Ovary (tissue), 9 donors: Measurements from ENCODE around the gene ZNF682. TPM values are rescaled to one million over a fixed set of nuclear protein-coding genes. Genes with fewer than 3 reads are reported as not detected.
"Not testable (repeated sequence)": the region's sequence is repeated elsewhere in the genome, so short reads cannot be mapped to it uniquely, and the experiment has no call there.

ENCODE experiments used
- DNase-seq, 5 donors: peaks; one replicate each; pipeline ENCODE4 v3.0.0-alpha.2; 2019 to 2020
- H3K27ac ChIP-seq, 2 donors: fragments of 200-600 bp; one replicate each; pipeline versions ENCODE4 v1.5.1 to v1.8.0; 2019 to 2022
- H3K27me3 ChIP-seq: fragments of 200-600 bp; one replicate; pipeline ENCODE4 v1.8.0; 2022
- H3K36me3 ChIP-seq: fragments of 200-600 bp; sonication (generic); one replicate; pipeline ENCODE4 v1.5.1; 2019
- H3K4me1 ChIP-seq: one replicate; pipeline ENCODE4 v1.8.1; 2013; ENCODE audit warnings: mild to moderate bottlenecking, moderate library complexity; ENCODE audit not compliant: insufficient read depth
- H3K4me3 ChIP-seq: fragments of 200-600 bp; sonication (generic); one replicate; pipeline ENCODE4 v1.5.1; 2017
- H3K9me3 ChIP-seq, 2 donors: fragments of 200-600 bp in 1 of 2; sonication (generic) in 1 of 2; one replicate each; pipeline versions ENCODE4 v1.5.1 to v1.8.1; 2013 to 2019; ENCODE audit warnings: mild to moderate bottlenecking in 1 of 2, moderate library complexity in 1 of 2
- CTCF ChIP-seq, 3 donors: fragments of 450-650 bp in 2 of 3; fragments of 200-600 bp in 1 of 3; IDR thresholded peaks; one replicate each; pipeline versions ENCODE4 v1.5.1 to v1.8.0; 2016 to 2022; ENCODE audit warnings: antibody characterized with exemption in 3 of 3, mild to moderate bottlenecking in 1 of 3
- EP300 ChIP-seq: sonication (generic); formaldehyde crosslinking; IDR thresholded peaks from one replicate; pipeline ENCODE4 v1.6.1; 2017; ENCODE audit warnings: antibody characterized with exemption
- POLR2A ChIP-seq: fragments of 450-650 bp; IDR thresholded peaks from one replicate; pipeline ENCODE4 v1.6.1; 2017; ENCODE audit warnings: antibody characterized with exemption, mild to moderate bottlenecking, moderate library complexity
- WGBS, 3 donors: extraction: QIAGEN DNeasy Blood & Tissue Kit in 1 of 3; methylation state at CpG; one replicate each; pipeline versions ENCODE4 v1.1.5 to v1.1.7; 2013 to 2017; 5-methylcytosine and 5-hydroxymethylcytosine counted together
- intact Hi-C, 4 donors: fragments of 100-400 bp; cut with DNase I; formaldehyde crosslinking; loops; one replicate each; pipeline versions ENCODE4 v1.11.0 to v1.15.1; 2022 to 2023
- polyA plus RNA-seq, 2 donors: library from polyadenylated mRNA; stranded (reverse); fragments of 200-250 nt in 1 of 2; fragments of 350-450 nt in 1 of 2; fragmentation: Illumina TruSeq in 1 of 2; extraction: RNeasy Lipid Tissue Mini Kit (QIAGEN cat#74804) in 1 of 2; gene quantifications; one replicate each; pipeline ENCODE4 v1.2.3, GENCODE V29; 2013 to 2014
- total RNA-seq, 7 donors: library from RNA; depleted of rRNA in 2 of 7; stranded (reverse); fragments of >200 nt in 2 of 7; fragmentation: NEBNext Ultra II Directional in 3 of 7; extraction: Animal tissue kit (Norgen Biotek cat#: 25700) in 3 of 7; gene quantifications; one replicate each; pipeline versions ENCODE4 v1.1.0 to v1.2.4, GENCODE V29; 2016 to 2023
- donor health status: DM: no; HTN: no; CAD: no; lungs with moderate emphysema.
- donor health status: DM: no; HTN: no; CAD: no.
- donor health status: Bipolar disorder and iron deficiency.
- donor health status: DM: yes; HTN: yes; CAD: no.
- donor health status: DM: no; HTN: no; CAD: no.
- donor health status: DM: yes; HTN: yes; CAD: no.

Gene ZNF682
- total and polyA plus RNA-seq, 9 donors = 1.4 to 7.6 (median 3.6) TPM

GRCh38 chr19:20005741-20006140 lies 33.6 kb downstream of the ZNF682 start:
- Histone ChIP-seq H3K4me1 (no peaks in the 10 kb centered on the region), H3K27me3 (no peaks in the 10 kb centered on the region), H3K27ac (no peak overlapping the region), H3K36me3 (no peaks in the 10 kb centered on the region), H3K9me3 (peaks cover 0 to 5% of the 10 kb centered on the region in 2 donors), H3K4me3 (no peak overlapping the region)
- DNase-seq = no peak
- 85 to 92% (median 87%) methylated on average over 2 of the region's 2 CpGs for WGBS, 3 donors
- intact Hi-C loops = no loop called here
- TF ChIP-seq POLR2A (no peak), EP300 (no peak), CTCF (IDR thresholded peaks at IDR 0.05) (no peak)

- TF ChIP-seq POLR2A (no peak), CTCF (IDR thresholded peaks at IDR 0.05) (peak in 1 of 3 donors; percentile 13), EP300 (no peak)
- Histone ChIP-seq H3K4me3 (no peak overlapping the region), H3K9me3 (no peaks in the 10 kb centered on the region), H3K4me1 (no peaks in the 10 kb centered on the region), H3K27me3 (no peaks in the 10 kb centered on the region), H3K36me3 (no peaks in the 10 kb centered on the region), H3K27ac (no peak overlapping the region)
- intact Hi-C loops = no loop called here
- peak in 1 of 5 donors; percentile 21 for DNase-seq
- WGBS, 3 donors = 46 to 53% (median 51%) methylated on average over 7 of the region's 7 CpGs
Measured at GRCh38 chr19:19997656-19998268, 41.5 kb downstream of the ZNF682 start.

GRCh38 chr19:19966862-19967261 lies 72.4 kb downstream of the ZNF682 start:
- no peak for DNase-seq
- intact Hi-C loops = no loop called here
- no peaks in the 10 kb centered on the region for H3K4me1 ChIP-seq
- WGBS, 3 donors = 76 to 86% (median 82%) methylated on average over 4 of the region's 4 CpGs
- H3K9me3 ChIP-seq = no peaks in the 10 kb centered on the region
- no peak overlapping the region for H3K4me3 ChIP-seq
- no peak overlapping the region for H3K27ac ChIP-seq
- no peaks in the 10 kb centered on the region for H3K27me3 ChIP-seq
- no peaks in the 10 kb centered on the region for H3K36me3 ChIP-seq
- TF ChIP-seq CTCF (IDR thresholded peaks at IDR 0.05) = no peak
- no peak for TF ChIP-seq EP300
- TF ChIP-seq POLR2A = no peak

DNA sequence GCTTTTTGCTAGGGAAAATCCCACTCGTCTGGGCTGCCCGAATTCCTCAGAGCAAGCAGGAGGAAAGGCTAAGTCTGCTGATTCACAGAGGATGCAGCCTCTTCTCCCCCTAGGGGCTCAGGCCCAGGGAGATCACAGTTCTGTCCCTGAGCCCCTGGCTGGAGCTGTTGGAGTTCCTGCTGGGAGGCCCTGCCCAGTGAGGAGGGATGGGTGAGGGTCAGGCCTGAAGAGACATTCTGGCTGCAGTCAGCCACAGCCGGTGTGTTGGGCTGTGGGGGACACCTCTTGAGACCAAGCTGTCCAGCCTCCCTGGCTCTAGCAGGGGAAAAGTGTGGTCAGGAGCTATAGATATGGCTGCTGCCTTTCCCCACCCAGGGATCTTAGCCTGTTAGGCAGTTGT lies 73.2 kb downstream of the ZNF682 start:
- WGBS, 3 donors = 78 to 86% (median 85%) methylated on average over 3 of the region's 3 CpGs
- H3K36me3 ChIP-seq, H3K27me3 ChIP-seq, DNase-seq, H3K9me3 ChIP-seq, H3K27ac ChIP-seq, intact Hi-C loops, H3K4me3 ChIP-seq, H3K4me1 ChIP-seq: not testable (repeated sequence)

DNA sequence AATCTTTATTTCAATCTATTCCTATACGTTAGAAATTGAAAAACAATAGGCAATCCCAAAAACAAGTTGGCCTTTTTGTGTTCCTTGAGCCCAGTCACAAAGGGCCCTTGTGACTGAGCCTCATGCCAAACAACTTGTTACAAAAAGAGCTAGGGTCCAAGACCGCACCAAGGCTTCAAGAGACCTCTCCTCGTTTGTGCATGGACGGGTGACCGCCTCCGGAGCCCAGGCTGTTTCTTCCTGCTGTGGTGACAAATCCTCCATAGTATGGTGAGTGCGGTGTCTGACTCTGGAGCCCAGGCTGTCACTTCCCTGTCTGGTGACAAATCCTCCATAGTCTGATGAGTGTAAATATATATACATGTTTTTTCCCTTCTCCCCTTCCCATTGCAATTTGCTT lies 74.9 kb downstream of the ZNF682 start:
- DNase-seq = no peak
- Histone ChIP-seq H3K36me3 (no peaks in the 10 kb centered on the region), H3K4me3 (no peak overlapping the region), H3K27me3 (no peaks in the 10 kb centered on the region), H3K9me3 (no peaks in the 10 kb centered on the region), H3K27ac (no peak overlapping the region), H3K4me1 (no peaks in the 10 kb centered on the region)
- intact Hi-C loops = no loop called here
- TF ChIP-seq POLR2A (no peak), EP300 (no peak), CTCF (IDR thresholded peaks at IDR 0.05) (no peak)
- 82 to 92% (median 92%) methylated on average over 7 of the region's 7 CpGs for WGBS, 3 donors
